Pulmonary artery endothelial cell (primary cell): Measurements from ENCODE around the gene PSMB4. TPM values are rescaled to one million over a fixed set of nuclear protein-coding genes. Genes with fewer than 3 reads are reported as not detected.
A peak's percentile ranks its signal among the peaks of the same experiment; 100 is the strongest.
"Not testable (repeated sequence)": the region's sequence is repeated elsewhere in the genome, so short reads cannot be mapped to it uniquely, and the experiment has no call there.

Experiments used
- DNase-seq: peaks from one replicate; pipeline ENCODE4 v3.0.0-alpha.2; 2011; ENCODE audit warnings: low read depth, low spot score
- total RNA-seq: library from RNA; depleted of rRNA; stranded (reverse); fragments of >200 nt; gene quantifications from 2 replicates; pipeline ENCODE4 v1.2.3, GENCODE V29; 2014

Gene PSMB4
- total RNA-seq = 482 and 509 TPM in 2 replicates

GRCh38 chr1:151399324-151400171 is at the start of gene PSMB4:
Gene PSMB4 (plus strand): TSS chr1:151399573. CDS start chr1:151399588, 15 bp downstream.
- peak; percentile 72 for DNase-seq

DNA sequence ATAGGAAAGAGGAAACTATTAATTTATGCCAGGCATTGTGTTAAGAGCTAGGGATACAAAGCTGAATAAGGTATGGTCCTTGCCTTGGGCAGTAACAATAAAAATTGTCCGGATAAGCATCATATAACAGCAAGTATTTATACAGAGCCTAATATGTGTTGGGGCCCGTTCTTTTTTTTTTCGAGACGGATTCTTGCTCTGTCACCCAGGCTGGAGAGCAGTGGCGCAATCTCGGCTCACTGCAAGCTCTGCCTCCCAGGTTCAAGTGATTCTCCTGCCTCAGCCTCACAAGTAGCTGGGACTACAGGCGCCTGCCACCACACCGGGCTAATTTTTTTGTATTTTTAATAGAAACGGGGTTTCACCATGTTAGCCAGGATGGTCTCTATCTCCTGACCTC is 49.0 kb upstream of the PSMB4 start:
- not testable (repeated sequence) for DNase-seq

- no peak for DNase-seq
Measured at GRCh38 chr1:151352021-151352718, 47.2 kb upstream of the PSMB4 start.

DNA sequence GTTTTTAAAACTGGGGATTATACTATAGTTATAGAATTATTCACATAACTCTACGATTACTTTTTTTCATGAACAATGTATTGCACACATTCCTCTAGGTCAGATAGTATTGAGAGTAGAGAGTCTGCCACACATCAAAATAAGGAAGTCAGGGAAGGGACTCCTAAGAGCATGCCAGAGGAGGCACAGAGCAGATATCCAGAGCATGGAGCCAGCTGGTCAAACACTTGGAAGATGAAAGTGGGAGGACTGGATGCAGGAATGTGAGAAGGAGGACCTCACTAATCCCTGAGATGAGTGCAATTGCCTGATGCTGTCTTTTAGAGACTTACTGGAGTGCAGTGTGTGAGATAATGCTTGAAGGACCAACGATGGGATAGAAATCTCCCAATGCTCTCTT is 42.7 kb upstream of the PSMB4 start:
- no peak for DNase-seq

DNA sequence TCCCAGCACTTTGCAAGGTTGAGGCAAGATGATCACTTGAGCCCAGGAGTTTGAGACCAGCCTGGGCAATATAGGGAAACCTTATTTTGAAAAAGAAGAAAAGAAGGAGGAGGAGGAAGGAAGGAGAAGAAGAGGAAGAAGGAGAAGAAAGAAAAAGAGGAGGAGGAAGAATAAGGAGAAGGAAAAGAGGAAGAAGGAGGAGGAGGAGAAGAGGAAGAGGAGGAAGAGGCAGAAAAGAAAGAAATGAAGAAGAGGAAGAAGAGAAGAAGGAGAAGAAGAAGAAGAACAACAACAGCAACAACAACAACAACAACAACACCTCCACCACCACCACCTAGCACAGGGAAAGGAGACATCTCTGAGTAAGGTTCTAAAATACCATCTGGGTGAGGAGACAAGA is 37.5 kb upstream of the PSMB4 start:
- DNase-seq = no peak

- DNase-seq = no peak
Measured at GRCh38 chr1:151362308-151363155, 36.8 kb upstream of the PSMB4 start.

GRCh38 chr1:151364996-151365395 is 34.4 kb upstream of the PSMB4 start:
- DNase-seq = no peak

- no peak for DNase-seq
Measured at GRCh38 chr1:151367658-151368392, 31.5 kb upstream of the PSMB4 start.

DNA sequence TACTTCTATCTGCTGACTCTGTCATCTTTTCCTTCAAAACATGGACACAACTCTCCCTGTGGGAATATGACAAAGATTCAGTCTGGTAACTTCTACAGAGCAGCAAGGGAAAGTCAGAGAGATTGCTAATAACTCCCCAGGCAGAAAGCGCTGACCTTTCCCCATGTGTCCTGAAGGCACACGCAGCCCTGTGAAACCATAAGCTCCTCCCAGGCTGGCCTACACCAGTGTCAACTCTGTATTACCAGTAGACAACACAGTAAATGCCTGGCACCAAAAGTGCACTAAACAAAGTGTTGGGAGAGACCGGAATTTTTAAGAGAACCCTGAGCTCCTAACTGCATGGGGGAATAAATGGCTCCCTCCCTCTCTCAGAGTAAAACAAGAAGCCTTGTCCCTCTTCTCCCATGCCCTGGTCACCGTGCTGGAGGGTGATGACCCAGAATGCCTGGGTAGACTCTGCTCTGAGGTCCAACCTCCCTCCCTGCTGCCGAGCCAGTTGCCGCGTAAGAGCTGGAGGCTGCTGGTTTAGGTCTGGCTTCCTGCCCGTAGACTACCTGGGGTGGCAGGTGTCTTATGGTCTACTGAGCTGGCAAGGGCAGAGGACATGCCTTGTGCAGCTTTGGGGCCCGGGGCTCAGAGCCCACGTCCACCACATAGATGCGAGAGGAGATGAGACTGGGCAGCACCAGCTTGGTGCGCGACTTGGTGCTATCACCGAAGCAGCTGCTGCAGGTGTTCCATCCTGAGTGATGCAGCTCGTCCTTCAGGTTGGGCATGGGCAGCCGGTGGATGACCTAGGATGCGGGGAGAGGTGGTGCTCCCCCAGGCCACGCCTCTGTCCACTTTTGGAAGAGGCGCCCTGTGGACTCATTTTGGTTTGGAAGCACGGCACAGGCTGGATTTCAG is 30.7 kb upstream of the PSMB4 start:
- DNase-seq = no peak

DNA sequence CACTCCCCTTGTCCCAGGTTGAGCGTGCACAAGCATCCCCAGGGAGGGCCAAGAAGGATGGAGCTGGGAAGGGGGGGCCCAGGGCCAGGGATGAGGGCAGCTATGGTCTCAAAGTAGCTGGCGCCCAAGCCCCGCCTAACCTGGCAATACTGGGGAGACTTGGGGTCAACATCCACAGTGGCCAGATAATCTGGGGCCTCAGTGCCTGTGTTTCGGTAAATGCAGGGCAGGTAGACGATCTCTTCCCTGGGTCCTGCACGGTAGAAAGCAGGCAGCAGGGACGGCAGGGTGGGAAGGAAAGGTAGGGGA is 30.1 kb upstream of the PSMB4 start:
- no peak for DNase-seq

DNA sequence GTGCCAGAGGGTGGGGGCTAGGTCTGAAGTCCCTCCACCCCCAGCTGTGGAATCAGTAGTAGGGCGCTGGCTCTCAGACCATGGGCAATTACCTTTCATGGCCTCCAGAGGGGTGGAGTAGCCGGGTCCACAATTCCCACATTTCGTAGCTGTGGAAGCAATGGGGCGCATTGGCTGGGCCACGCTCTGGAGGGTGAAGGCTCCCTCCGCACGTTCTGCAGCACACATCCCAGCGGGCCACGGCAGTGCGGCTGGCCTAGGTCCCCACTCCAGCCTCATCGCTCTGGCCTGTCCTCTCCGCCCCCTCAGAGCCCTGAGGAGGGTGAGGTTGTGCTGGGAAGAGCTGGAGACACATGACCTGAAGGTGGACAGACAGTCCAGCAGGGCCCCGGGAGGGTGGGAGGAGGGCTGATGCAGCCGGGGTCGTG is 29.7 kb upstream of the PSMB4 start:
- DNase-seq = no peak

DNA sequence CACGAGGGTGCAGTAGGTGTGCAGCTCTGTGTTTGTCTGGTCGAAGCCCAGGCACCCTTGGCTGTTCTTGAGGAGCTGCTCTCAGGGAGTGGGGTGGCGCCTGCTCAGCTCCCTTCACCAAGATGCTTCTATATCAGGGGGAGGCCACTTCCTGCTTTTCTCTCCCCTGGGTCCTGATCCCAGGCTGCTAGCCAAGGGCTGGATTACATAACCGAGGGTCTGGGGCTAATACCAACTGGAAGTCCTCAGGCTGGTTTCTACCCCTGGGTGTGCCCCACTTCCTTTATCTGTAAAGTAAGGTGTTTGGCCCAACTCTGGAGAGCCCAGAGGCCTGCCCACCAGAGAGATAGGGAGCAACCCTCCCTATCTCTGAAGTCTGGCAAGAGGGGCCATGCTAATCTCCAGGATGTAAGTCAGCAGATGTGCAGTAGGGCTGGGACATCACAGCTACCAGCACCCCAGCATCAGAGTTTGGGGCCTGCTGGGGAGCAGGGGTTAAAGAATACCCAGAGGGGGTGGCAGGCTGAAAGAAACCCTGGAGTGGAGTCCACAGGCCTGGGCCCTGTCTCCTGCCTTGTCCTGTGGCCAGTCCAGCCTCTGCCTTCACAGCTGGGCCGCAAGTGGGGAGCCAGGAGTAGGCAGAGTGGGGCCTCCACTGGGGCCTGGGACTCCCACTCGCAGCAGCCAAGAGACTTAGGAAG is 29.0 kb upstream of the PSMB4 start:
- DNase-seq = no peak

DNA sequence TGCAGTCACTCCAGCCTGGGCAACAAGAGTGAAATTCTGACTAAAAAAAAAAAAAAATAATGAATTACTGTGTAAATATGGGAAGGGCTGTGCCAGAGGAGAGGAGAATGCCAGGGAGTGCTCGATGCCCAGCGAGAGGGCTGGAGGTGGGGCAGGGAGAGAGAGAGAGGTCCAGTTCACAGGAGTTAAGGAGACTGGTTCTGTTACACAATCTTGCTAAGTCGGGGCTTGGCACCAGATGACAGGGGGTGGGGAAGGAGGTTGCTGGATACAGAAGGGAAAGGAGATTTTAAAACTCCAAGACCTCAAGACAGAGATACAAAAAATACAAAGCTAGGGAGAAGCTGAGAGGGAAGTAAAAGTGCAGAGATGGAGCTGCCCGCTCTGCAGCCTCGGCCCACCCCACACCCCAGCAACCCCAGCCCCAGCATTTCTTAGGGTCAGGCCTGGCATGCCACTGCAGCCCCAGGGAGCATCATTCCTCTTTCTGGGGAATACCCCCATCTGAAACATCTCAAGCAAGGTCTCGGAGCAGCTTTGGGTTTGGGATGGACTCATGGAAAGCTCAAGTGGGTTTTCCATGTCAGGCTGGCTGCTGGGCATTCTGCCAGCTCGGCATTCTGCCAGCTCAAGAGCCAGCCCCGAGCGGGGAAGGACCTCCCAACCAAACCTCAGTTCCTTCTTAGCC is 27.9 kb upstream of the PSMB4 start:
- DNase-seq = no peak

DNA sequence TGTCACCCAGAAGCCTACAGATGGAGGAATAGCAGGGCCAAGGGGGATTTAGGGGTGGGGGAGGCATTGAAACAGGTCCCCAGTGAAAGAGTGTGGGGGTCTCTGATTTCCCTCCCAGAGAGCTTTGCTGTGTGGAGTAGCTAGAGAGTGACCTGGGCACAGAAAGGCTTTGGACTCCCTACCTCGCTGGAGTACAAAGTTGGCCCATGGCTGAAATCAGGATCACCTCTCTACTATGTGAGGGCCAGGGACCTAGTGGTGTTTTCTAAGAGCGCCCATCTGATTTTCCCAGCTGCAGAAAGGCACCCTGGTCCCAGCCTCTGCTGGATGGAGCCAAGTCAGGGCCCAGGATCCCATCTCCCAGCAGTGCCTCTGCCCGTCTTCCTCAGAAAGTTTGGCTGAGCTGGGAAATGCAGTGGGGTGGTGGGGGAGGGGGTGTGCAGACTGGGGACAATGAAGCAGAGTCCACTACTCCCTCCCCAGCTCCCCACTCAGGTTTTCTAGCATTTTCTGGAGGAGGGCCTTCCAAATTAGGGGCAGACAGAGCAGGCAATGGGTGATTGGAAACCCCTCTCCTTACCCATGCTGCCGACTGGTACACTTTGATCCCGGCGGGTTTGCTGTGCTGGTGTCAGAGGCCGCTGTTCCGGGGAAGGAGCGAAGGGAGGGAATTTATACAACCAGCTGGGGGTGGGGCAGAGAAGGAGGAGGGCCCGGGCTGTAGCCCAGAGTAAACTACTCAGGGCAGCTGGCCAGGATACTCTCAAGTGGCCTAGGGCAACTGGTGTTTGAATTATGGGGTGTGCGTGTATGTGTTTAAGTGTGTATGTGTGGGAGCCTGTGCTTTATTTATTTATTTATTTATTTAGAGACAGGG is 27.1 kb upstream of the PSMB4 start, which contains the start of gene SELENBP1:
TSS of gene SELENBP1 (minus strand) at position 648 of the 877 bp plus-strand sequence. CDS start at position 584, 64 bp downstream.
- DNase-seq = no peak

- no peak for DNase-seq
Measured at GRCh38 chr1:151373196-151373595, 26.2 kb upstream of the PSMB4 start.

DNA sequence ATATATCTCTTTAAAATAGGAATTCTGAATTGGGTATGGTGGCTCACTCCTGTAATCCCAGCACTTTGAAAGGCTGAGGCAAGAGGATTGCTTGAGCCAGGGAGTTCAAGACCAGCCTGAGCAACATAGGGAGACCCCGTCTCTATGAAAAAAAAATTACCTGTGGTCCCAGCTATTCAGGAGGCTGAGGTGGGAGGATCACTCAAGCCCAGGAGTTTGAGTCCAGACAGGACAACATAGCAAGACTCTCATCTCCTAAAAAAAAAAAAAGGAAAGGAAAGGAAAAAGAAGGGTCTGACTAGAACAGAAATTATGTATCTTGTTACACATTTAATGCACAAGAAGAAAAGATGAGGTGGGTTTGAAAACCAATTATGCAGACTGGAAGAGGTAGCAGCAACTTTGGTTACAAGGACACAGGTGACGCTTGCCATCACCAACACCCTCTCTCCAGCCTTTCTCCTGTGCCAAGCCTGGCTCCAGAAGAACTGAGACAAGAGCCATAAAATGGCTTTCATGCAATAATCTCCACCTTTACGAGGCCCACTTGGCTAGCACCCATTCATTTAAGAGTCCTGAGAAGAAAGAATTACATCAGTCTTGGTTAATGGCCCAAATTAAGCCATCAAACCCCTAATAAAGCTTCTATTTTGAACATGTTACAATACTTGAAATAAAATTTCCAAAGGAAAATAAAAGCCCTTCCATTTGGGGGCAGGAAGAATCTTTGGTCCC is 22.1 kb upstream of the PSMB4 start:
- no peak for DNase-seq

DNA sequence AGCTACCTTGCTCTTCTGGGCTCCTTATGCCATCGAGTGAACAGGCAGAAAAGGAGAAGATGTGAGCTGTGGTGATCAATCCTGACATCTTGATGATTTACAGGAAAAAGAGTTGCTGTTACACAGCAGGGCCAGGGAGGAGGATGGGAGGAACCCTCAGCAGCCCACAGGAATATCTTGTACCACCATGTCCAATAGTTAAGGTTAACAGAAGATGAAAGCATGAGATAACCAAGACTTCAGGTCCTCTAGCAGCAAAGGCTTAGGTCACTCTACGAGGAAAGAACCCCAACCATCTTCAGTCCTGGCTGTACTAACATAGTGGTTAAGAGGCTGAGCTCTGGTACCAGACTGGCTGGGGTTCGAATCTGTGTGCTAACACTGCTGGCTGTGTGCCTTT is 14.8 kb upstream of the PSMB4 start:
- no peak for DNase-seq
